Suprapubic skin (tissue), 4 donors: ENCODE data around the gene PCDHGC5.

ENCODE experiments used
- CTCF ChIP-seq, 2 donors: fragments of 200-600 bp in 1 of 2; fragments of 450-650 bp in 1 of 2; sonication (generic) in 1 of 2; IDR thresholded peaks; one replicate each; pipeline ENCODE4 v1.5.1; 2016 to 2019; ENCODE audit warnings: antibody characterized with exemption in 2 of 2, mild to moderate bottlenecking in 1 of 2, moderate library complexity in 1 of 2
- POLR2A ChIP-seq, 2 donors: fragments of 450-650 bp; IDR thresholded peaks; one replicate each; pipeline ENCODE4 v1.6.1; 2017; ENCODE audit warnings: antibody characterized with exemption in 2 of 2, mild to moderate bottlenecking in 2 of 2, moderate library complexity in 2 of 2
- POLR2AphosphoS5 ChIP-seq, 3 donors: sonication (generic); formaldehyde crosslinking; IDR thresholded peaks; one replicate each; pipeline ENCODE4 v1.6.1; 2017; ENCODE audit warnings: antibody characterized with exemption in 3 of 3

- TF ChIP-seq CTCF (IDR thresholded peaks at IDR 0.05) (no peak), POLR2A (IDR thresholded peaks at IDR 0.05) (no peak), POLR2AphosphoS5 (IDR thresholded peaks at IDR 0.05) (no peak)
Measured at GRCh38 chr5:141491323-141492167, 2.7 kb downstream of the PCDHGC5 start.
